ENCODE results near the gene USP9X.

DNA sequence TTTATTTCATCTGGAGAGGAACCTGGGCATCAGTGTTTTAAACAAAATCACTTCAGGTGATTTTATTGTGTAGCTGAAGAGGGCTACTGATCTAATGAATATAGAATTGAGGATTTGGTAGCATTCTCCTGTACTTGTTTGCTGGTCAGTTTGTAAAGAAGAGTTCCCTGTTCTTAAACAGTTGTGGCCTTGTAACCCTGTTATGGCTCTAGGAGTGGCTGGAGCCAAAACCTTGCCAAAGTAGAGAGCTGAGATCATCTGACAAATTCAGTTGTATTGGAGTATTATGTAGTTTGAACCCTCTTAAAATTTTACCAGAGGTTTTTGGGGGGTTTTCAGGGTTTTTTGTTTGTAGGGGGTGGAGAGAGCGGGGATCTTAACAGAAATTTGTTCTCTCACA is 36.5 kb downstream of the USP9X start:
- no peak for TF ChIP-seq CTCF (IDR thresholded peaks at IDR 0.05)
- TF ChIP-seq POLR2A (IDR thresholded peaks at IDR 0.05) = no peak

All from suprapubic skin (tissue), 3 donors.